NCI-H1105 treated with DMSO at 0.1 percent for 48 hours (cell line): ENCODE measurements around the gene CASP4.
"Not testable (repeated sequence)": the region's sequence is repeated elsewhere in the genome, so short reads cannot be mapped to it uniquely, and the experiment has no call there.

Source experiments
- DNase-seq: peaks from one replicate; lab custom pipeline; 2025; lab: John Stamatoyannopoulos, UW

The CASP4 gene

DNA sequence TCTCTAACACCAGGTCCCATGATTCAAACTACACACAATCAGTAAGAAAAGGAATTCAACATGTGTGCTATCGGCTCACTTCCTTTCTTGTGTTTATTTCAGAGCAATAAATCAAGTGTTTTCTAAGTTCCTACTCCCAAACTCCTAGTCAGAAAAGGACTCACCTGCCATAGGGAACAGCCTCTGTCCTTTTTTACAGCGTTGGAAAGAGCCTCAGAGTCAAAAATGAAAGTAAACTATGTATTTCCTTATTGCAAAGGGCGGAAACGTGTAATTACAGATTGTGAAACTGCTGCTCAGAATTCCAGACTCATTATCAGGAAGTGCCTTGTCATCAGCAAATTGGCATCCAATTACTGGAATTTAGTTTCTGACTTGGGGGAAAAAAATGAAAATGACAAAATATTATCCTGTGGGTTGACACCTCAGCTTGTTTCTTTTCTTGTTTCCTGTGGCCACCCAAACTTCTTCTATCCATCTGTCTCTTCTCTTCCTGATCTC lies at the start of gene CASP4:
CASP4 (minus strand) TSS at position 220 of the 501 bp plus-strand sequence; CDS start at position 171, 49 bp downstream.
- peak; percentile 48 for DNase-seq

DNA sequence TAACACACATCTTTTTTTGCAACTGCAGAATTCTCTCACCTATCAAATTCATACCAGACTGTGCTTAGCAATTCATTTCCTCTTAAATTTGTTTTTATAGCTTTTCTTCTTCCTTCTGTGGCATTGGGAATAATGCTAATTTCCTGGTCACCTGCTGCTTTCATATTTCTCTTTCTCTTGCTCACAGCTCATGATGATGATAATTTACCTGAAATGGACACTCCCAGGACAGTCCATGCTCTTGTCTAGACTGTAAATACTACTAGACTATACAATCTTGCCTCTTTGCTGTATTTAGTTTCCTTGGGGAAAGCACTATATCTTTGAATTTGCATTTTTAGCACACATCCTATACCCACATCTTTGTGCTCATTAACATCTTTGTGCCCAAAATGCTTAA lies 39.1 kb upstream of the CASP4 start:
- DNase-seq = no peak

DNA sequence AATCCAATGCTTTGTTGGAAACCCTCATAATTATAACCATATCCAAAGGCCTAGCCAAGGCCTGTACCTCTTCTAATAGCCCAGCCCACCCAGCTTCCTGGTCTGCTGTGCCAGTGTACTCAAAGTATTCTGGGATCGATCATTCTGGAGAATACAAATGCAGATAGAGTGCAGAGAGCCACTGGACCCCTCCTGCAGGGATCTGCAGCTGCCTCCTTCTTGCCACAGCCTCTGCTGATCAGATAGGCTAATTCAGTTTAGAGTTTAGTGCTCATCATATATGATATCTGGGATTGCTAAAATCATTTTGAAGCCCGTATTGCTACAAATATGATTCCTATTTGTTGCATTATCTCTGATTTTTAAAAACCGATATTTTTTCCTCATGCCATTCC lies 37.1 kb upstream of the CASP4 start:
- no peak for DNase-seq

DNA sequence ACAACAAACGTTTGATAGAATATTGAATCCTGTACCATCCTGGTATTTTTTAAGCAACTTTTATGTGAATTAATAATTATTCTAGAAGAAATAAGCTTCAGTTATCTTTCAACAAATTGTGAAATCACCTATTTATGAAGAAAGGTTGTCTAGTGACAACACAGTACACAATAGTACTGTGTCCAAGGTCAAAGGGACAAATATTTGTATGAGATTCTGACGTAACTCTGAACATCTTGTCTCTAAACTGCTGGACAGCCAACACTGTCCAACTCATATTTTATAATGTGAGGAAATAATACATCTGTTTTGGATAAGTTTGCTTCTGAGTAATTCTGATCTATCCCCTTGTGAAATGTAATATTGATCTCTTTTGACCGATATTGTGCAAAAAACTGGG lies 35.6 kb upstream of the CASP4 start:
- no peak for DNase-seq

DNA sequence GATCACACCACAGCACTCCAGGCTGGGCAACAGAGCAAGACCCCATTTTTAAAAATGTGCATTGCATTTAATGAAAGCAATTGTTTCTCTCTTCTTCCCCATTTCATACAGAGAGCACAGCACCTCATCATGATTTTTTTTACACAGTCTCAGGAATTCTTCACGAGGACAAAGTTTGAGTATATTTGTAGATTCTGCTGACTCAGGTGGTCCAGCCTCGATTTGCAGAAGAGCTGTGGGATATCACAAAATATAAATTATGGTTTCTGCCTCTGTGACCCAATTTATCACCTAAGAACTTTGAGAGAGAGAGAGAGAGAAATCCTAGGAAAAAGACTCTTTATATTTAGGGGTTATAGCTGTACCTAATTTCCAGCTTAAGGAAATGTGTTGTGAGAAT lies 34.8 kb upstream of the CASP4 start:
- DNase-seq = no peak

DNA sequence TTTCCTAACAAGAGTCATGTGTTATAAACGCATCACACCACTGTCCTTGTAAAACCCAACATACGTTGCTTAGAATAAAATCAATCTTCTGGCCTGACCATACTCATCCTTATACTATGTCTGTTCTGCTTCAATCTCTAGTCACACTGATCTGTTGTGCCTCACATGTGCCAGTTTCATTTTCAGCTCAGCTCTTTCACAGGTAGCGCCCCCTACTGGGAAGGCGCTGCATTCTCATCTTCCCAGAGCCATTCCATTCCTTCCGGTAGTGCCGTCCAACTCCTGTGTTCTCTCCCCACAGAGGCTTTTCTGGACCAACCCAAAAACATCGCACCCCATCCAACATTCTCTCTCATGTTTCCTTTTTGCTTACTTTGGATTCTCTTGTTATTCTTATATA lies 32.4 kb upstream of the CASP4 start:
- DNase-seq = no peak

DNA sequence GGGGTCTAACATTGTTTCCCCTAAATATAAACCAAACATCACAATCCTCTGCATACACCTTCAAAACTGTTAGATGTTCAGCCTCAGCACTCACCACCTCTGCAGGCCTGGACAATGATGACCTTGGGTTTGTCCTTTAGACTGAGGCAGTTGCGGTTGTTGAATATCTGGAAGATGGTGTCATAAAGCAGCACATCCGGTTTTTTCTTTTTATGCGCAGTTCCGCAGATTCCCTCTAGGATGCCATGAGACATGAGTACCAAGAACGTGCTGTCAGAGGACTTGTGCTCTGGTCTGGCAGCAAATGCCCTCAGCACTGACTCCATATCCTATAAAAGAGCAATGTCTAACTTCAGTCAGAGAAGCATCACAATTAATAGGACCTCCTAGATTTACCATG lies 31.8 kb upstream of the CASP4 start:
- DNase-seq = no peak

DNA sequence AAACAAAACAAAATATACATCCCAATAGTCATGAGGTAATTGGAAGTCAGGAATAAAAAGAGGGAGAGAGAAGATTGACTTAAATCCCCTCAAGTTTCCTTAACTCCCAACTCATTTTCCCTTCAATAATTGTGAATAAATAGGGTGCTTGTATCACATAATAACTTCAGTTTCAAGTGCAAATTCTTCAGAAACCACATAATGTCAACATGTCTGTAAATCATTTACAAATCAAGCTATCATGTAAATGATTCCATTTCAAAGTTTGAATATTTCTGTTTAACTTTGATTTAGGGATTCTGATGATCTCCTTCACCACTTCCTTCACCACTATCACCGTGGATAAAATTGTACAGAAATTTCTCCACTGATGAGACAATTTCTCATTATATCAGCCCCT lies 31.3 kb upstream of the CASP4 start:
- no peak for DNase-seq

DNA sequence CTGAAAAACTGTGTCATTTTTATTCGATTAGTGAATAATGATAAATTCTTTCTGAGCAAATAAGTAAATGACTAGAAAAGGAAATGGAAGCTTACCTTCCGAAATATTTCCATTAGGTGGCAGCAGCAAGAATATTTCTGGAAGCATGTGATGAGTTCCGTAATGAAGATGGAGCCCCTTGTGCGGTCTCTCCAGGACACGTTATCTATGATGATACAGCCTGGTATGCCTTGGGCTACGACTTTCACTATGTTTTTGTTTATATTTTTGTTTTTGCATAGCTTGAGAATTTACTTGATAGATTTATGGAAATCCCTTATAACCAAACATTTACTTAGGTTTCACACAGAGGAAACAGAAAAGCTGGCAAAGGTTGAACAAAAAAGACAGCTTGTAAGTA lies 28.9 kb upstream of the CASP4 start:
- no peak for DNase-seq

DNA sequence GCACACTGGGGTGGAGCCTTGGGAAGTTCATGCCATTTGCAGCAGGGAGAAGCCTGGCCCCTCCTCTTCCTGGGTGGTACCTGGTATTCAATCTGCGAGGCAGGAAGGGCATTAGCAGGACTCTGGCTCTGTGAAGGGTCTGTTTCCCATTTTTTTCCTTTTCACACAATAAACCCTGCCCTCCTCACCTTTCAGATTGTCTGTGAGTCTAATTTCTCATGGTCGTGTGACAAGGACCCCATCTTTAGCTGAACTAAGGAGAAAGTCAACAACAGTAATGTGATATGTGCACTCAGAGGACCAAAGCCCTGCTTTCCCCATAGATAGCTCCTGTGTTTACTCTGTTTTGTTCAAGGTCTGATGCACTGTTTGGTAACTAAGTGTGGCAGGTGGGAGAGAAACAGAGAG lies 26.6 kb upstream of the CASP4 start:
- DNase-seq = peak; percentile 68

DNA sequence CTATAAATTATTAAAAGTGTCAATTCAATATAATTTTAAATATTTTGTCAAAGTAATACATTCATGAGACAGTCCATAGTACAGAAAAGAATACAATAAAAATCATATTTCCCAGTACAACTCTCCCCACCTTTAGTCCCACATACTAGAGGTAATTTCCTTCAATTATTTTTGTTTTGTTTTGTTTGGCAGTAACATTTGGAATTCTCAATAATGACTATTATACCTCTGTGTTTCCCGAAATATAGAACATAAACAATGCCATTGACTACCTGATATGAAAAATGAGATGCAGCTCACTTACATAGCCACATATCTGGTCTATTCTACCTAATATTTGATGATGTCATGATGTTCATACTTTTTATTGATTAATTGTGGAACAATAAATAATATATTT lies 24.4 kb upstream of the CASP4 start:
- no peak for DNase-seq

DNA sequence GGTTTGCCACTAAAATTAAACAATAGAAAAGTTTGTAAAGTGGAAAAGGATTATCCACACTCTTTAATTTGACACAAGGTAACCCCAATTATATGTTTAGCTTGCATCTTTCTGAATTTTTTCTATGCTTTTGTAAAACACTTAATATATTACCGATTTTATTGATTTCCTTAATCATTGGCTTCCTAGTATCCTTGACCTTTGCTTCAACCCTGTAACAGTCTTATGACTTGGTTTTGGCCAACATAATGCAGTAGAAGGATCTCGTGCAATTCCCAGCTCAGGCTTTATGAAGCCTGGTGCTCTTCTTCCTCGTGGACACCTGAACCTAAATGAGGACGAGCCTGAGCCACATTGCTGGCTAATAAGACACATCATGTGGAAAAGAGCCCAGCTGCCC lies 23.6 kb upstream of the CASP4 start:
- no peak for DNase-seq

DNA sequence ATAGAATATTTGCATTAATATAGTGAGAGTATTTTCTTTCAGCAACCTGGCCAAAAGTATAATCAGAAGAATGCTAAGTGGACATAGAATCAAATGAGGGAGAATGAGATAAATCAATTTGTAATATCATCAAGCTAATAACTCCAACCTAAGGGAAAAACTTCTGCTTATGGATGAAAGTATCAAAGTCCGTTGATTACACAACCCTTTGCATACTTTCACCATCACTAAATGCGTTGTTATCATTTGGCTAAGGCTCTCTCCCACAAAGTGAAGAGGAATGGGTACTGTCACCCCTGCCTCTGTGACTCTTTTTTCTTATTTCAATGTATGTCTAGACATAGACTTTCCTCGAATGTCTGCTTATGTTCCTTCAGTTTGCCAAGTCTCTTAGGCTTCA lies 16.4 kb upstream of the CASP4 start:
- DNase-seq = no peak

DNA sequence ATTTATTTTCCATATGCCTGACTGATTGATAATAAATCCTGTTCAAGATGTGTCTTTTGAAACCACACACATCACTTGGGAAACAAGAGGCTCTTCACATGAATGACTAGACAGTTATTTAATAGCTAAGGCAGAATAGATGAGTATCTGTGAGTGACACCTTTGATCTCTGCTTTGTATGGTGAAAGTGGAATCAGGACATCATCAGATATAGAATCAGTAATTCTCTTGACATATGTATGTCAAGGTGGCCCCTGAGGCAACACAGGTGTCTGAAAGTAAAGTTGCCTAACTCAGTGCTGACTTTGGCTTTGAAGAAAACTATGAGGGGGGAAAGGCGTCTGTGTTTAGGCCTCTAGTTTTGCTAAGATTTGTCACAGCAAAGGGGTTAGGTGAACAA lies 11.5 kb upstream of the CASP4 start:
- DNase-seq = no peak

DNA sequence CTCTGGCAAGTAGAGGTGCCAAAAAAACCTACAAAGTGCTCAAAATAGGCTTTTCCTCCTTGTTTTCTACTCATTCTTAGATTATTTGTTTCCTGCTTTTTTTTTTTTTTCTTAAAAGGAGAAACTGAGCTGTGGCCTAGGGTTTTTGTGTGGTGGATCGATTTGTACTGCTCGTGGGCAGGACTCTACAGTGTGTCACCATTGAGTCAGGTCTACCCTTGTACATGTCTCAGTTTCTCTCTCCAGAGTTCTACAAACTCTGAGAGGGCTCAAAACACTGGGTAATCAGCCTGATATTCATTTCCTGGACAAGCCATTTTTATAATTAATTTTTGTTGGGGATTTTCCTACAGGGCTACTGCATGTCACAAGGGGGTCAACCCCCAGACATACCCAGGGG lies 5.2 kb upstream of the CASP4 start:
- DNase-seq = no peak

DNA sequence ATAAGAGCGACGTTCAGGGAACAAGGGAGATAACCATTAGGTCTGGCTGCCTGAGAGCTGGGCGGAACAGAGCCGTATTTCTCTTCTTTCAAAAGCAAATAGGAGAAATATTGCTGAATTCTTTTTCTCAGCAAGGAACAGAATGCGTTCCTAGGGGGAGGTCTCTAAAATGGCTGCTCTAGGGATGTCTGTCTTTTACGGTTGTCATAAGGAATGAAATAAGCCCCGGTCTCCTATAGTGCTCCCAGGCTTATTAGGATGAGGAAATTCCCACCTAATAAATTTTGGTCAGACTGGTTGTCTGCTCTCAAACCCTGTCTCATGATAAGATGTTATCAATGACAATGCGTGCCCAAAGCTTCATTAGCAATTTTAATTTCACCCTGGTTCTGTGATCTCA lies 4.5 kb upstream of the CASP4 start:
- DNase-seq = not testable (repeated sequence)

DNA sequence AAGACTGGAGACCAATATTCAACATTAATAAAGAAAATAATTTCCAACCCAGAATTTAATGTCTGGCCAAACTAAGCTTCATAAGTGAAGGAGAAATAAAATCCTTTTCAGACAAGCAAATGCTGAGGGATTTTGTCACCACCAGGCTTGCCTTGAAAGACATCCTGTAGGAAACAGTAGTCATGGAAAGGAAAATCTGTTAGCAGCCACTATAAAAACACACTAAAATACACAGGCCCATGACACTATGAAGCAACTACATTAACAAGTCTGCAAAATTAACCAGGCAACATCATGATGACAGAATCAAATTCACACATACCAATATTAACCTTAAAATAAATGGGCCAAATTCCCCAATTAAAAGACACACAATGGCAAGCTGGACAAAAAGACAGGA lies 2.4 kb upstream of the CASP4 start:
- no peak for DNase-seq

DNA sequence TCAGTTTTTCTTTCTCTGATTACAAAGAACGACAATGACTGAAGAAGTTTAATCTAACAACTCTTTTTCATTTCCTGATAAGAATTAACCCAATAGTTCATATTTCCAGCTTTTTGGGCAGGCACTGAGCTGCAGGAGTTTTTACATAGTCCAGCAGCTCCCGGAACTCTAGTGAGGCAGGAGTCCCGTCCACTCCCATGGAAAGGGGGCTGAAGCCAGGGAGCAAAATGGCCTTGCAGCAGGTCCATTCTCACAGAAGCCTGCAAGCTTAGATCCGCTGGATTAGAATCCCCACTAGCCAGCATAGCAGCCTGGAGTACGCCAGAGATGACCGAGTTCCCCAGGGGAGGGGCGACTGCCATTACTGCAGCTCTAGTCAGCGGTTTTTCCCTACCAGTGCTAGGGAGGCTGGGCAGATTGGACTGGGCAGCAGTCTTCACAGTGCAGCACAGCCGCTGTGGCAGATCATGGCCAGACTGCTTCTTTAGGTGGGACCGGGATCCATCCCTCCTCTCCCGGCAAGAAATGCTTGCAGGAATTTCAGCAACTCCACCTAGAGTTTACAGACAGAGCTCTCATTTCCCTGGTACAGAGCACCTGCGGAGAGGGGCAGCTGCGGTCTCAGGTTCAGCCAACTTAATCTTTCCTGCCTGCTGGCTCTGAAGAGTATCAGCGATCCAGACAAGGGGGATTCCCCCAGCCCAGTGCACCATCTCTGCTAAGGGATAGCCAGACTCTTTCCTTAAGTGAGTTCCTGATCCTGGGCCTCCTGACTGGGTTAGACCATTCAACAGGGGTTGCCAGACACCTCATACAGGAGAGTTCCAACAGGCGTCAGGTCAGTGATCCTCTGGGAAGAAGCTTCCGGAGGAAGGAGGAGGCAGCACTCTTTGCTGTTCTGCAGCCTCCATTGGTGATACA lies 742 bp upstream of the CASP4 start:
- DNase-seq = no peak

DNA sequence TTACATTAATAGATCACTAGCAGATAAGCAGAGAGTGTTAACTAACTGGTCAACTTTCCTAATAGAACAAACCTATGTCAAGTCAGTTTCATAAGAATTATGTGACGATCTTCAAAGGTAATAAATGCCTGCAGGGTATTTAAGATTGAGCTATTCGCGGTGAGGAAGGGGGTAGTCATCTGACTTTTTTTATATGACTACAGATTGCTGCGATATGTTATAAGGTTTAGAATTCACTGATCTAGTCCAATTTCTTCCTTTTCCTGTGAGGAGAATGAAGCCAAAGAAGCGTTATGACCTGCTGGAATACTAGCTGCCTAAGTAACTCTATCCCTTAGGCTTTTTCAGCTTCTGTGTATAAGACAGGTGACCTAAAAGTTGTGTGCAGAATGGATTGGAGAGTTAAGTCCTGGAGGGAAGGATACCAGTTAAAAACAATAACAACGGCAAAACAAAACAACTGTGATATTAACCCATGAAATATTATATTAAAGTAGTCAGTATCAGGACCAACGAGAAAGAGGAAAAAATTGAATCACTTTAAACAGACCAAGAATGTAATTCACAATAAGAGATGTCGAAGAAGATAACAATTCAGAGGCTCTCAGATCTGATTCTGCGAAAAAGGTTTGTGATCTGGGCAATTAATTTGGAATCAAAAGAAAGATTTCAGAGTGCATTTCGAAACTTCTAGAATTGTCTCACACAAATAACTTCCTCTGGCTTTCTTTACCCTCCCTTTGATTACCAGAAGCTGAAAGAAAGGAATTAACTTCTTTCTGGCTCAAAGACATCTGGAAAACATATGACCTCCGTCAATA lies 630 bp downstream of the CASP4 start:
- no peak for DNase-seq

DNA sequence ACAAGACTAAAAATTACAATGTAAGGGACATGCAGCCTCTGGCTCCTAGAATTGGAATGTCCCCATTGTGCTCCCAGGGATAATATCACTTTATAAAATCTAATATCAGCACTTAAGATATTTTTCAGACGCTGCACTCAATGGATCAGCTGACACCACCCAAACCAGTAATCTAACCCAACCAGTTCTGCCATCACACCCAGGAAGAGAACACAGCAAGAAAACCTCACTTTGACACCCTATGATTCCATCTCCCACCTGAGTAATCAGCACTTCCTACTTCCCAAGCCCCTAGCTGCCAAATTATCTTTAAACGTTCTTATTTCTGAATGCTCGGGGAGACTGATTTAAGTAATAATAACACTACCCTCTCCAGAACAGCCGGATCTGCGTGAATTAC lies 2.6 kb downstream of the CASP4 start:
- no peak for DNase-seq

DNA sequence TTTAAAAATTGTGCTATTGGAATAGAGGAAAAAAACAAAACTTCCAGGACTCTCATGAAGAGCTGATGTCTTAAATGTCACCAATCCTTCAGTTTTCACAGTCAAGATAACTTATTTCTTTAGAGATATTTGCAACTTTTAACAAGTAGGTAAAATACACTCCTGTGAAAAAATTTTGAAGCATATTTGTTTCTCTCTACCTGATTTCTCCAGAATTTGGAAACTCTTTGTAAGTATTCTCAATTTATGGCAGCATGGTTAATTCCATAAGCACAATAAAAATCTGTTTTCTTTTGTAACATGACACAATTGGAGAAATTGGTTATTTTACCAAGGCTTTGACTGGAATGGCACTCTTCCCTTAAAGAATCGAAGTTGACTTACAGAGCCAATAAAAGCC lies 4.1 kb downstream of the CASP4 start:
- DNase-seq = no peak

DNA sequence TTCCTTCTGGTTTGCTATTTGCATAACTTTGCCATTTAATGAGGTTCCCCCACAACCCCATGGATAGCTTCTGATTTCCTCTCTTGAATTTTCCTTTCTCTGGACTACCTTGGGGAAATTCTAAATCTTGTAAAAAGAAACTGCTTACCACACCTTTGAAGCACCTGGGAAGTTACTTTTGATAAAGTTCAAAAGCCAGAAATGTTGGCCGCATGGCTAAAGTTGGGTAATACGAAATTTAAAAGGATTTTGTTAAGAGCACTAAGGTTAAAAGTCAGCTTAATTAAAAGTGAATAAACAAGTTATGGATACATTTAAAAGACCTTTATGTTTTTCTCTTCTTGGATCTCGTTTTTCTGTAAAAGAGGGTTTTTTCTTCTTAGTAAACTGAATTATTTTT lies 5.5 kb downstream of the CASP4 start:
- DNase-seq = no peak

DNA sequence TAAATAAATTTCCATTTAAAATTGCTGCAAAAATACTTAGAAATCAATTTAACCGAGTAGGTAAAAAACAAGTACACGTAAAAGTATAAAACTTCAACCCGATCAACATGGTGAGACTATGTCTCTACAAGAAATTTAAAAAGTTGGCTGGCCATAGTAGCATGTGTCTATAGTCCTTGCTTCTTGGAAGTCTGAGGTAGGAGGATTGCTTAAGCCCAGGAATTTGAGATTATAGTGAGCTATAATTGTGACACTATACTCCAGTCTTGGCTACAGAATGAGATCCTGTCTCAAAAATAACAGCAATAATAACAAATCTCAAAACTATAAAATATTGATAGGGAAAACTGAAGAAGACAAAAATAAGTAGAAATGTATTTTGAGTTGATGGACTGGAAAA lies 11.1 kb downstream of the CASP4 start:
- no peak for DNase-seq
